ENCODE measurements around the gene PANK4. TPM values are rescaled to one million over a fixed set of nuclear protein-coding genes. Genes with fewer than 3 reads are reported as not detected.
"Not testable (repeated sequence)": the region's sequence is repeated elsewhere in the genome, so short reads cannot be mapped to it uniquely, and the experiment has no call there.

The PANK4 gene
- polyA plus RNA-seq, 1 experiment: 10.9 TPM

- CTCF ChIA-PET: interaction anchor here (1.1 kb wide), 1 partner anchor 22 kb away, joined by 3 read pairs; no protein-coding TSS in a partner anchor
- DNase-seq (ENCODE audit: low read depth, low spot score): no peak
- POLR2A ChIA-PET: no interaction called here
- TF ChIP-seq, protein P1, sequence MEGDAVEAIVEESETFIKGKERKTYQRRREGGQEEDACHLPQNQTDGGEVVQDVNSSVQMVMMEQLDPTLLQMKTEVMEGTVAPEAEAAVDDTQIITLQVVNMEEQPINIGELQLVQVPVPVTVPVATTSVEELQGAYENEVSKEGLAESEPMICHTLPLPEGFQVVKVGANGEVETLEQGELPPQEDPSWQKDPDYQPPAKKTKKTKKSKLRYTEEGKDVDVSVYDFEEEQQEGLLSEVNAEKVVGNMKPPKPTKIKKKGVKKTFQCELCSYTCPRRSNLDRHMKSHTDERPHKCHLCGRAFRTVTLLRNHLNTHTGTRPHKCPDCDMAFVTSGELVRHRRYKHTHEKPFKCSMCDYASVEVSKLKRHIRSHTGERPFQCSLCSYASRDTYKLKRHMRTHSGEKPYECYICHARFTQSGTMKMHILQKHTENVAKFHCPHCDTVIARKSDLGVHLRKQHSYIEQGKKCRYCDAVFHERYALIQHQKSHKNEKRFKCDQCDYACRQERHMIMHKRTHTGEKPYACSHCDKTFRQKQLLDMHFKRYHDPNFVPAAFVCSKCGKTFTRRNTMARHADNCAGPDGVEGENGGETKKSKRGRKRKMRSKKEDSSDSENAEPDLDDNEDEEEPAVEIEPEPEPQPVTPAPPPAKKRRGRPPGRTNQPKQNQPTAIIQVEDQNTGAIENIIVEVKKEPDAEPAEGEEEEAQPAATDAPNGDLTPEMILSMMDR (IDR thresholded peaks at IDR 0.05; ENCODE audit: low read depth, low read length): no peak
- Histone ChIP-seq H3K27me3 (ENCODE audit: control insufficient read depth, insufficient read depth, low read length) (peaks cover 27% of the 10 kb centered on the region), H3K4me3 (ENCODE audit: low read depth, low read length) (no peak overlapping the region), H3K27ac (ENCODE audit: low read depth, low read length) (no peak overlapping the region), H3K9me3 (ENCODE audit: control insufficient read depth, insufficient read depth, low read length) (no peaks in the 10 kb centered on the region; the same call in 1 of the 2 replicates)
Observed at GRCh38 chr1:2570332-2570731, 43.9 kb upstream of the PANK4 start.

- H3K4me3 ChIP-seq (ENCODE audit: low read depth, low read length); POLR2A ChIA-PET; H3K27ac ChIP-seq (ENCODE audit: low read depth, low read length); CTCF ChIA-PET; DNase-seq (ENCODE audit: low read depth, low spot score); H3K9me3 ChIP-seq (ENCODE audit: control insufficient read depth, insufficient read depth, low read length): not testable (repeated sequence)
- H3K27me3 ChIP-seq (ENCODE audit: control insufficient read depth, insufficient read depth, low read length): peaks cover 32% of the 10 kb centered on the region
Observed at GRCh38 chr1:2569703-2570102, 43.3 kb upstream of the PANK4 start.

- CTCF ChIA-PET: no interaction called here
- TF ChIP-seq, protein P1 (IDR thresholded peaks at IDR 0.05; ENCODE audit: low read depth, low read length): no peak
- H3K9me3 ChIP-seq (ENCODE audit: control insufficient read depth, insufficient read depth, low read length): no peaks in the 10 kb centered on the region; the same call in 1 of the 2 replicates
- no peak for DNase-seq (ENCODE audit: low read depth, low spot score)
- POLR2A ChIA-PET: no interaction called here
- H3K4me3 ChIP-seq (ENCODE audit: low read depth, low read length): no peak overlapping the region
- H3K27me3 ChIP-seq (ENCODE audit: control insufficient read depth, insufficient read depth, low read length): peaks cover 35% of the 10 kb centered on the region
- no peak overlapping the region for H3K27ac ChIP-seq (ENCODE audit: low read depth, low read length)
Observed at GRCh38 chr1:2569060-2569459, 42.7 kb upstream of the PANK4 start.

GRCh38 chr1:2568187-2568816 is 41.9 kb upstream of the PANK4 start:
- H3K9me3 ChIP-seq (ENCODE audit: control insufficient read depth, insufficient read depth, low read length); POLR2A ChIA-PET; DNase-seq (ENCODE audit: low read depth, low spot score); CTCF ChIA-PET; H3K27ac ChIP-seq (ENCODE audit: low read depth, low read length); H3K4me3 ChIP-seq (ENCODE audit: low read depth, low read length): not testable (repeated sequence)
- peaks cover 40% of the 10 kb centered on the region for H3K27me3 ChIP-seq (ENCODE audit: control insufficient read depth, insufficient read depth, low read length)

GRCh38 chr1:2567083-2567679 is 40.8 kb upstream of the PANK4 start:
- CTCF ChIA-PET: no interaction called here
- POLR2A ChIA-PET: no interaction called here
- Histone ChIP-seq H3K27me3 (ENCODE audit: control insufficient read depth, insufficient read depth, low read length) (peaks cover 35% of the 10 kb centered on the region), H3K27ac (ENCODE audit: low read depth, low read length) (no peak overlapping the region), H3K9me3 (ENCODE audit: control insufficient read depth, insufficient read depth, low read length) (no peaks in the 10 kb centered on the region; the same call in 1 of the 2 replicates), H3K4me3 (ENCODE audit: low read depth, low read length) (no peak overlapping the region)
- TF ChIP-seq, protein P1 (IDR thresholded peaks at IDR 0.05; ENCODE audit: low read depth, low read length): no peak
- no peak for DNase-seq (ENCODE audit: low read depth, low spot score)
